HepG2 (cell line): ENCODE results near the gene DNASE2. TPM values are rescaled to one million over a fixed set of nuclear protein-coding genes. Genes with fewer than 3 reads are reported as not detected.

ENCODE experiments used
- ARID3A ChIP-seq: IDR thresholded peaks from 2 replicates; pipeline ENCODE4 v1.6.1; 2012; ENCODE audit warnings: low read depth, low read length, improper control_type of control experiment
- CBX2 ChIP-seq, 2 experiments: fragments of 200-600 bp in 1 of 2; sonication (generic); formaldehyde crosslinking in 1 of 2; IDR thresholded peaks; 2 replicates each; pipeline versions ENCODE4 v1.7.0 to v1.8.1; 2018 to 2022; ENCODE audit warnings: low read depth in 2 of 2, low read length in 1 of 2, mild to moderate bottlenecking in 1 of 2, missing genetic modification reagents in 1 of 2
- GPN1 ChIP-seq: sonication (generic); formaldehyde crosslinking; IDR thresholded peaks from 2 replicates; pipeline ENCODE4 v1.5.1; 2020; ENCODE audit warnings: missing genetic modification reagents, borderline replicate concordance
- LCORL ChIP-seq, 2 experiments: fragments of 450-650 bp in 1 of 2; sonication (generic) in 1 of 2; formaldehyde crosslinking in 1 of 2; IDR thresholded peaks; 2 replicates each; pipeline versions ENCODE4 v1.5.0 to v1.6.1; 2017 to 2020; ENCODE audit warnings: antibody characterized with exemption in 1 of 2, missing genetic modification reagents in 1 of 2
- MYNN ChIP-seq: sonication (generic); formaldehyde crosslinking; IDR thresholded peaks from 2 replicates; pipeline ENCODE4 v1.4.0; 2020; ENCODE audit warnings: mild to moderate bottlenecking, low read depth, missing genetic modification reagents
- NPAS2 ChIP-seq: sonication (generic); formaldehyde crosslinking; IDR thresholded peaks from 2 replicates; pipeline ENCODE4 v1.8.0; 2022; ENCODE audit warnings: mild to moderate bottlenecking, missing genetic modification reagents, borderline replicate concordance
- RORA ChIP-seq: sonication (generic); formaldehyde crosslinking; IDR thresholded peaks from 2 replicates; pipeline ENCODE4 v1.5.0; 2020; ENCODE audit warnings: mild to moderate bottlenecking, missing genetic modification reagents, moderate library complexity
- SMARCC2 ChIP-seq: fragments of 450-650 bp; IDR thresholded peaks from 2 replicates; pipeline ENCODE4 v1.6.1; 2017; ENCODE audit warnings: antibody characterized with exemption, mild to moderate bottlenecking
- TBL1XR1 ChIP-seq: fragments of 150-350 bp; IDR thresholded peaks from 2 replicates; pipeline ENCODE4 v1.6.1; 2014; ENCODE audit warnings: borderline replicate concordance, low read length; ENCODE audit not compliant: partially characterized antibody
- ZBTB20 ChIP-seq: sonication (generic); formaldehyde crosslinking; IDR thresholded peaks from 2 replicates; pipeline ENCODE4 v1.8.1; 2023; ENCODE audit warnings: missing genetic modification reagents, low read depth, mild to moderate bottlenecking, borderline replicate concordance
- ZFAT ChIP-seq: sonication (generic); formaldehyde crosslinking; conservative IDR thresholded peaks from 2 replicates; pipeline ENCODE4 v1.8.1; 2023; ENCODE audit warnings: missing genetic modification reagents, inconsistent platforms
- ZFY ChIP-seq: sonication (generic); formaldehyde crosslinking; IDR thresholded peaks from 2 replicates; pipeline ENCODE4 v1.4.0; 2020; ENCODE audit warnings: missing genetic modification reagents
- ZMYM4 ChIP-seq: sonication (generic); formaldehyde crosslinking; IDR thresholded peaks from 2 replicates; pipeline ENCODE4 v1.8.1; 2023; ENCODE audit warnings: mild to moderate bottlenecking, missing genetic modification reagents
- ZNF253 ChIP-seq: sonication (generic); formaldehyde crosslinking; IDR thresholded peaks from 2 replicates; pipeline ENCODE4 v1.8.0; 2022; ENCODE audit warnings: mild to moderate bottlenecking, missing genetic modification reagents, borderline replicate concordance
- ZNF382 ChIP-seq: sonication (generic); formaldehyde crosslinking; IDR thresholded peaks from 2 replicates; pipeline ENCODE4 v1.5.0; 2020; ENCODE audit warnings: missing genetic modification reagents, mild to moderate bottlenecking, borderline replicate concordance
- ZNF451 ChIP-seq: sonication (generic); formaldehyde crosslinking; IDR thresholded peaks from 2 replicates; pipeline ENCODE4 v1.5.0; 2020; ENCODE audit warnings: mild to moderate bottlenecking, missing genetic modification reagents
- ZNF546 ChIP-seq: sonication (generic); formaldehyde crosslinking; conservative IDR thresholded peaks from 2 replicates; pipeline ENCODE4 v1.8.1; 2023; ENCODE audit warnings: mild to moderate bottlenecking, missing genetic modification reagents
- ZNF619 ChIP-seq: sonication (generic); formaldehyde crosslinking; IDR thresholded peaks from 2 replicates; pipeline ENCODE4 v1.4.0; 2020; ENCODE audit warnings: mild to moderate bottlenecking, missing genetic modification reagents
- ZNF788 ChIP-seq: sonication (generic); formaldehyde crosslinking; IDR thresholded peaks from 2 replicates; pipeline ENCODE4 v1.5.0; 2020; ENCODE audit warnings: mild to moderate bottlenecking, missing genetic modification reagents, borderline replicate concordance
- polyA plus RNA-seq, 8 experiments: library from polyadenylated mRNA; depleted of rRNA in 3 of 8; stranded (reverse) in 7 of 8; unstranded in 1 of 8; fragments of >200 nt; fragmentation: Illumina TruSeq in 4 of 8; extraction: Trizol in 4 of 8; gene quantifications; 2 replicates each; pipeline versions ENCODE4 v1.2.1 to v1.2.3, GENCODE V29; 2011 to 2016; ENCODE audit warnings: low read depth in 4 of 8, missing spikeins in 1 of 8, mixed read lengths in 1 of 8; ENCODE audit not compliant: insufficient read depth in 1 of 8
- total RNA-seq, 5 experiments: library from RNA; depleted of rRNA; stranded (reverse); fragments of >200 nt; fragmentation: Illumina TruSeq; extraction: Trizol; gene quantifications; 2 replicates each; pipeline ENCODE4 v1.2.3, GENCODE V29; 2016; ENCODE audit warnings: low read depth in 1 of 5
- TF ChIP-seq, protein P1 (sequence below): IDR thresholded peaks from 2 replicates; pipeline ENCODE4 v1.6.1; 2016
- TF ChIP-seq, protein P2 (sequence below): sonication (generic); formaldehyde crosslinking; IDR thresholded peaks from 2 replicates; pipeline ENCODE4 v1.4.0; 2020; ENCODE audit warnings: missing genetic modification reagents

Gene DNASE2
- total and polyA plus RNA-seq, 2 of the 13 experiments (the other 11 are each of a cell fraction or from before 2014, with no cell fraction given), result 7.5 to 16.2 TPM

DNA sequence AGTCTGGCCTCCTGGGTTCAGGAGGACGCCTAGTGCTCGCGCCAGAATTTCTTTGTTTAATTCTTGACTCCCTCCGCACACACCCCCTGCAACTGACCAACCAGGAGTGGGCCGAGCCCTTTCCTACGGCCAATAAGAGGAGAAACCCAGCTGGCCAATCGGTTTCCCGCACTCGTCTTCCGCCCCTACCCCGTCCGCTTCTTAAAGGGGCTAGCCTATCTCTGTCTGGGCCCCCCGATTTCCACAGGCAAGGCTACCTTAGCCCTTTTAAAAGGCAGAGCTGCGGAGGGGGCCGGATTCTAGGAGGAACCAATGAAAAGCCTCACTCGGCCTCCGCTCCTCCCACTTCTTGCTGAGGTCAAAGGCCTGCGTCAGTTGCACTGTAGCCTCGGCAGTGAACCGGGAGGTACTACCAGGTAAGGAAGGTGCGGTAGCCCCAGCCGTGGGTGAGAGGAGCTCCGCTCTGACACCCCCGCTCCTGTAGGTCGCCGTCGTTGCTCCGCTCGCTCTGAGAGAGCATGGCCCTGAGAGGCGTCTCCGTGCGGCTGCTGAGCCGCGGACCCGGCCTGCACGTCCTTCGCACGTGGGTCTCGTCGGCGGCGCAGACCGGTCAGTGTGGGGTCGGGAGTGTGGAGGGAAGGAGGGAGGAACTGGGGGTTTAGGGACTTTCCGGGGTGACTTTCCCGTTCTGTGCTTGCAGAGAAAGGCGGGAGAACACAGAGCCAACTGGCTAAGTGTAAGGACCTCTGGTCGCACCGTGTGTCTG is 9.7 kb upstream of the DNASE2 start, which contains the start of gene GCDH (continued):
- TF ChIP-seq ZMYM4 (CRISPR knock-in tag) (peak; percentile 73), TBL1XR1 (no peak), GPN1 (CRISPR knock-in tag) (no peak), ZBTB20 (CRISPR knock-in tag) (no peak), ZNF382 (no peak), RORA (CRISPR knock-in tag) (no peak), CBX2 (IDR thresholded peaks at IDR 0.05; ENCODE audit: low read depth, low read length) (no peak), CBX2 (CRISPR knock-in tag; IDR thresholded peaks at IDR 0.05; ENCODE audit: low read depth) (no peak), SMARCC2 (no peak), ZFY (CRISPR knock-in tag) (peak; percentile 67; the same call in 1 of the 2 replicates), MYNN (CRISPR knock-in tag) (peak; percentile 85; the same call in 1 of the 2 replicates), ZNF788 (CRISPR knock-in tag) (peak; percentile 66; the same call in 1 of the 2 replicates), LCORL (IDR thresholded peaks at IDR 0.05) (no peak), LCORL (CRISPR knock-in tag; IDR thresholded peaks at IDR 0.05) (no peak), ZNF451 (no peak; the same call in 1 of the 2 replicates), ZNF546 (CRISPR knock-in tag) (no peak), ZFAT (CRISPR knock-in tag) (no peak), ZNF619 (CRISPR knock-in tag) (no peak), NPAS2 (CRISPR knock-in tag) (no peak), ARID3A (no peak), ZNF253 (CRISPR knock-in tag) (no peak)
- TF ChIP-seq, protein P1, sequence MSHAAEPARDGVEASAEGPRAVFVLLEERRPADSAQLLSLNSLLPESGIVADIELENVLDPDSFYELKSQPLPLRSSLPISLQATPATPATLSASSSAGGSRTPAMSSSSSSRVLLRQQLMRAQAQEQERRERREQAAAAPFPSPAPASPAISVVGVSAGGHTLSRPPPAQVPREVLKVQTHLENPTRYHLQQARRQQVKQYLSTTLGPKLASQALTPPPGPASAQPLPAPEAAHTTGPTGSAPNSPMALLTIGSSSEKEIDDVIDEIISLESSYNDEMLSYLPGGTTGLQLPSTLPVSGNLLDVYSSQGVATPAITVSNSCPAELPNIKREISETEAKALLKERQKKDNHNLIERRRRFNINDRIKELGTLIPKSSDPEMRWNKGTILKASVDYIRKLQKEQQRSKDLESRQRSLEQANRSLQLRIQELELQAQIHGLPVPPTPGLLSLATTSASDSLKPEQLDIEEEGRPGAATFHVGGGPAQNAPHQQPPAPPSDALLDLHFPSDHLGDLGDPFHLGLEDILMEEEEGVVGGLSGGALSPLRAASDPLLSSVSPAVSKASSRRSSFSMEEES (CRISPR knock-in tag), result no peak; the same call in 1 of the 2 replicates
- TF ChIP-seq, protein P2, sequence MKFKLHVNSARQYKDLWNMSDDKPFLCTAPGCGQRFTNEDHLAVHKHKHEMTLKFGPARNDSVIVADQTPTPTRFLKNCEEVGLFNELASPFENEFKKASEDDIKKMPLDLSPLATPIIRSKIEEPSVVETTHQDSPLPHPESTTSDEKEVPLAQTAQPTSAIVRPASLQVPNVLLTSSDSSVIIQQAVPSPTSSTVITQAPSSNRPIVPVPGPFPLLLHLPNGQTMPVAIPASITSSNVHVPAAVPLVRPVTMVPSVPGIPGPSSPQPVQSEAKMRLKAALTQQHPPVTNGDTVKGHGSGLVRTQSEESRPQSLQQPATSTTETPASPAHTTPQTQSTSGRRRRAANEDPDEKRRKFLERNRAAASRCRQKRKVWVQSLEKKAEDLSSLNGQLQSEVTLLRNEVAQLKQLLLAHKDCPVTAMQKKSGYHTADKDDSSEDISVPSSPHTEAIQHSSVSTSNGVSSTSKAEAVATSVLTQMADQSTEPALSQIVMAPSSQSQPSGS (CRISPR knock-in tag), result no peak
